NB4 (cell line): ENCODE results near the gene RGS11.
"Not testable (repeated sequence)": the region's sequence is repeated elsewhere in the genome, so short reads cannot be mapped to it uniquely, and the experiment has no call there.

Source experiments
- DNase-seq: peaks from one replicate; pipeline ENCODE4 v3.0.0; 2010; ENCODE audit warnings: low read depth
- H3K4me3 ChIP-seq: one replicate; pipeline ENCODE4 v1.5.1; 2011; ENCODE audit warnings: mild to moderate bottlenecking, low read depth, low read length, moderate library complexity
- MYC ChIP-seq: IDR thresholded peaks from 2 replicates; pipeline ENCODE4 v1.6.1; 2011; ENCODE audit warnings: low read depth, low read length
- POLR2A ChIP-seq: IDR thresholded peaks from 2 replicates; pipeline ENCODE4 v1.6.1; 2011; ENCODE audit warnings: mild to moderate bottlenecking; ENCODE audit not compliant: insufficient read length; ENCODE audit errors: extremely low read depth
- TF ChIP-seq, protein P1 (sequence below): IDR thresholded peaks from one replicate; pipeline ENCODE4 v1.5.1; 2012; ENCODE audit warnings: low read depth, low read length
- TF ChIP-seq, protein P2 (sequence below): IDR thresholded peaks from 2 replicates; pipeline ENCODE4 v1.6.1; 2011; ENCODE audit warnings: low read depth, low read length

The RGS11 gene

DNA sequence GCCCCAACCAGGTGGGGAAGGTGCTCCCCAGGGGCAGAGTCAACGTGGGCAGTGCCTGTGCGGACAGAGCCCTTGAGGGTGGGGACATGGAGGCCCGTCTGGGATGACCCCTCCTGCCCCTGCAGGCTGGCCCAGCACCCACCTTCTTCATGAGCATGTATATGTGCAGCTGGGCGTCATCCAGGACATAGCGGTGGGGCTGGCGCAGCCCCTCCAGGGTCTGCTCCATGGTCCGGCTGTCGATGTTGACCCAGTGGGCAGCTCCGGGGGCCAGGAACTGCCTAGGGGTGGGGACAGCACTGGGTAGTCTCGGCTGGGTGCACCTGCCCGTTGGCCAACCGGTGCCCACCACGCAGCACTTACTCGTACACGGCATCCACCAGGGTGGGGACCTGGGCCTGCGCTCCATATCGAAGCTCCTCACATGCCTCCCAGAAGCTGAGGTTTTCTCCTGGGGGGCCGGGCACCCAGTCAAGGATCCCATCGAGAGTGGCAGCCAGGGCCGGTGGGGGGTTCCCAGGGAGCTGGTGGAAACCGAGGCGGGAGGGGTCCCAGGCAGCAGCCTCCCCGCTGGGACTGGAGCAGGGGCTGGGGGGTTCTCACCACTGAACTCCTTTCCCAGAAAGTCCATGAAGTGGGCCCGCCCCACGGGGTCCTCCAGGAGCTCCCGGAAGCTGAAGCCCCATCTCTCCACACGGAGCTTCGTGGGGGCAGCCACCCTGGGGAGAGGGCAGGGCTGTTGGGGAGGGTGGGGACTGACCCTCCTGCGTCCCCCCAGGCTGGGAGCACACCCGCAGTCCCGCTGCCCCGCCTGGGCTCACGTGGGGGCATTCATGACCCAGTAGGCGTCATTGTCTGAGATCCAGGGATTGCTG lies 5.1 kb downstream of the RGS11 start:
- no peak overlapping the region for H3K4me3 ChIP-seq
- no peak for DNase-seq
- TF ChIP-seq POLR2A = no peak
- TF ChIP-seq, protein P1, sequence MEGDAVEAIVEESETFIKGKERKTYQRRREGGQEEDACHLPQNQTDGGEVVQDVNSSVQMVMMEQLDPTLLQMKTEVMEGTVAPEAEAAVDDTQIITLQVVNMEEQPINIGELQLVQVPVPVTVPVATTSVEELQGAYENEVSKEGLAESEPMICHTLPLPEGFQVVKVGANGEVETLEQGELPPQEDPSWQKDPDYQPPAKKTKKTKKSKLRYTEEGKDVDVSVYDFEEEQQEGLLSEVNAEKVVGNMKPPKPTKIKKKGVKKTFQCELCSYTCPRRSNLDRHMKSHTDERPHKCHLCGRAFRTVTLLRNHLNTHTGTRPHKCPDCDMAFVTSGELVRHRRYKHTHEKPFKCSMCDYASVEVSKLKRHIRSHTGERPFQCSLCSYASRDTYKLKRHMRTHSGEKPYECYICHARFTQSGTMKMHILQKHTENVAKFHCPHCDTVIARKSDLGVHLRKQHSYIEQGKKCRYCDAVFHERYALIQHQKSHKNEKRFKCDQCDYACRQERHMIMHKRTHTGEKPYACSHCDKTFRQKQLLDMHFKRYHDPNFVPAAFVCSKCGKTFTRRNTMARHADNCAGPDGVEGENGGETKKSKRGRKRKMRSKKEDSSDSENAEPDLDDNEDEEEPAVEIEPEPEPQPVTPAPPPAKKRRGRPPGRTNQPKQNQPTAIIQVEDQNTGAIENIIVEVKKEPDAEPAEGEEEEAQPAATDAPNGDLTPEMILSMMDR = no peak
- TF ChIP-seq, protein P2, sequence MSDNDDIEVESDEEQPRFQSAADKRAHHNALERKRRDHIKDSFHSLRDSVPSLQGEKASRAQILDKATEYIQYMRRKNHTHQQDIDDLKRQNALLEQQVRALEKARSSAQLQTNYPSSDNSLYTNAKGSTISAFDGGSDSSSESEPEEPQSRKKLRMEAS = no peak
- TF ChIP-seq MYC = no peak

DNA sequence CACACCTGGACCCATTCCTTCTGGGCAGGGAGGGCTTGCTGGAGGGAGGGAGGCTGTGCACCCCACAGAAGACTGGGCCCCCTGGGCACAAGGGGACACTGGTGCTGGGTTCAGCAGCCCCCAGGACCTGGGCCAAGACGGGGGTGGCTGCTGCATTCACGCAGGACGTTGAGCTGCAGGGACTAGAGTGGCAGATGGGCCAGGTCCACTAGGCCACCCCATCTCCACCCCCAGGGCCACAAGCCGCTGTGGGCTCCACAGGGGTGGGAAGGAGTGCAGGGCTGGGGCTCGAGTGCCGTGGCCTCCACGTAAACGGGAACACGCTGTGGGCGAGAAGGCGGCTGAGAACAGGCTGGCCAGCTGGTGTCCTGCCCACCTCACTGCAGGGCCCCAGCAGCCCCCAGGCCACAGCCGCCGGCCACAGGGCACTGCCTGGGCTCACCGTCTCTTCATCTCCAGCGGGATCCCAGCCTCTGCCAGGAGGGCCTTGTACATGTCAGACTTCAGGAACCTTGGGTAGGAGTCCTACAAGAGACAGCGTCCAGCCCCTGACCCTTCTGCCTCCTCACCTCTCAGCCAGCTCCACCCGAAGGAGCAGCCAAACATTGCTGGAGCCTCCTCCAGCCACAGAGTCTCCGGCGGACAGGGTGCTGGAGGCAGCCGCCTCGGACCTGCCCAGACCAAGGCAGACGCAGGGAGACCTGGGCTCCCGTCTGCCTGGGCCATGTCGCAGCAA lies 6.5 kb downstream of the RGS11 start:
- no peak overlapping the region for H3K4me3 ChIP-seq
- no peak for DNase-seq
- TF ChIP-seq, protein P2 = no peak
- no peak for TF ChIP-seq MYC
- TF ChIP-seq, protein P1 = no peak

DNA sequence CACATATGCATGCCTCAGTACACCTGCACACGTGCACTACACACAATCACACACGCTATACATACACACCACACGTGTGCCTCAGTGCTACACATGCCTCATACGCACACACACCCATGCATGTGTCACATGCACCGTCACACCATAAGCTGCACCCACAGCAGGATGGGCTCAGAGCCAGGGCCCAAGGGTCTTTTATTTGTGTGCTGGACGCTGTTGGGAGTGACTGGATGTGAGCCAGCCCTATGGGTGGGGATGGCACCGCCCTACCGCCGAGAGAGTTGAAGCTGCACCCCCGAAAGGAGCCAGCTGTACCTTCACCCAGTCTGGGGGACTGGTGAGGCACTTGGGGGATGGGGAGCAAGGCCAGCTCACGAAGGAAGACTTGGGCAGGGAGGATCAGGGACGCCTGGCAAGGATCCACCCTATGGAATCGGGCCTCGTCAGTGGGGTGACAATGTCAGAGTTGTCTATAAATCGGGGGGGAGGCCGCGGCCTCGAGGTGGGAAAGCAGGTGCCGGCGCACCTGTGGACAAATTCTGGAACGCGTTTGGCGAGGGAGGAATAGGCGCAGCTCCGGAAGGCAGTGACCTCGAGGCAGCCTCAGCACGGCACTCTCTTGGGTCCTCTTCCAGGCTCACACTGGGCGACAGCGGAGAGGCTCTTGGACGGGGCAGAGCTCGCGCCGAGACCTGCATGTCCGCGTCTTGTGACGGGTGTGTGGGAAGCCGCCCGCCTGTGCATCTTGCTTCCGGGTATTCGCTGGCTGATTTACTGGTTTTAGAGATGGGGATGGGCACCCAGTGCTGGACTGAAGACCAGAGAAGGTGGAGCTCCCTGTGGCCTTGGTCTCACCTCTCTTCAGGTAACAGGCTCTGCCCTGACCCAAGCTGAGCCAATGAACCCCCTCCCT lies 7.3 kb downstream of the RGS11 start:
- no peak for DNase-seq
- no peak overlapping the region for H3K4me3 ChIP-seq
- TF ChIP-seq MYC = no peak
- TF ChIP-seq, protein P2 = no peak
- TF ChIP-seq, protein P1 = no peak
- no peak for TF ChIP-seq POLR2A

DNA sequence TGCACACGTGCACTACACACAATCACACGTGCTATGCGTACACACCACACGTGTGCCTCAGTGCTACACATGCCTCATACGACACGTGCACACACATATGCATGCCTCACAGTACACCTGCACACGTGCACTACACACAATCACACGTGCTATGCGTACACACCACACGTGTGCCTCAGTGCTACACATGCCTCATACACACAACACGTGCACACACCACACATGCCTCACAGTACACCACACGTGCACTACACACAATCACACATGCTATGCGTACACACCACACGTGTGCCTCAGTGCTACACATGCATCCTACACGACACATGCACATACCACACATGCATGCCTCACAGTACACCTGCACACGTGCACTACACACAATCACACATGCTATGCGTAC lies 8.2 kb downstream of the RGS11 start:
- H3K4me3 ChIP-seq, DNase-seq: not testable (repeated sequence)

DNA sequence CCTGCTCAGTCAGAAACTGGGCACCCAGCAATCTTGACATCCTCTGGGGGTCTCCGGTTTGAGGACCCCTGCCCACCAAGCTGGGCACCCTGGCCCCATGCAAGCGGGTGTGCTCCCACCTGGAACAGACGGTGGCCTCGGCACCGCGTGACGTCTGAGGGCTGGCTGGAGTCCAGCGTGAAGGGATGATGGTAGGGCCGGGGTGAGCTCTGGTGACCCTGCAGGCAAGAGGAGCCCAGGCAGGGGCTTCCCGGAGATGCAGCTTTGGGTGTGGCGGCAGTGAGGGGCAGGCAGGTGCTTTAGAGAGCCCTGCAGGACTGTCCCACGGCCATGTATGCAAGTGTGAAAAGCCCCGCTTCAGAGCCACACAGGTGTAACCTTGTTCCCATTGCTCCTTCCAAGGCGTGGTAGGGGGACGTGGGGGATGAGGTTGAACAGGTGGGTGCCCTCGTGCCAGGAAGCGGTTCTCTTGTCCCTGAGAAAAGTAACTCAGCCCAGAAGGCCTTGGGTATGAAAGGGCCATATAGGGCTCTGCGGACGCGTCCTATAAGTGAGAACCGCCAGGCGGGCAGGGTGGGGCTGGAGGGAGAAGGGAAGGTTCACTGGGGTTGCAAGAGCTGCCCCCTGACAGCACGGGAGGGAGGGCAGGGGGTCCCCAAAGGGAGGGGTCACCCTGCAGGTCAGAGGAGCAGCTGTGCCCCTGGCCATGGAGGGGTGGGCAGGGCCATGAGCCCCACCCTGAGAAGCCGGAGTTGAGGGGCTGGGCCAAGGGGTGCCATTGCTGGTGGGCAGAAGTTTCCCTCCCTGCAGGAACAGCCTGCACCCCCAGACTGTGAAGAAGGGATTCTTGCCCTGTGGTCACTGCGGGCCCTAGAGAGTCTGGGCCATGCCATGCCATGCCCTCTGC lies 9.2 kb downstream of the RGS11 start:
- DNase-seq = no peak
- TF ChIP-seq, protein P1 = no peak
- no peak for TF ChIP-seq MYC
- TF ChIP-seq, protein P2 = no peak
- TF ChIP-seq POLR2A = no peak
- H3K4me3 ChIP-seq = no peak overlapping the region
